Activated CD8-positive, alpha-beta memory T cell treated with anti-CD3 and anti-CD28 coated beads for 48 hours (primary cell): Measurements from ENCODE around the gene NTM.

ENCODE experiments used
- DNase-seq, 3 experiments: peaks; one replicate each; pipeline ENCODE4 v3.0.0-alpha.2; 2020; ENCODE audit warnings: low read depth in 2 of 3, low spot score in 2 of 3

NTM gene

DNA sequence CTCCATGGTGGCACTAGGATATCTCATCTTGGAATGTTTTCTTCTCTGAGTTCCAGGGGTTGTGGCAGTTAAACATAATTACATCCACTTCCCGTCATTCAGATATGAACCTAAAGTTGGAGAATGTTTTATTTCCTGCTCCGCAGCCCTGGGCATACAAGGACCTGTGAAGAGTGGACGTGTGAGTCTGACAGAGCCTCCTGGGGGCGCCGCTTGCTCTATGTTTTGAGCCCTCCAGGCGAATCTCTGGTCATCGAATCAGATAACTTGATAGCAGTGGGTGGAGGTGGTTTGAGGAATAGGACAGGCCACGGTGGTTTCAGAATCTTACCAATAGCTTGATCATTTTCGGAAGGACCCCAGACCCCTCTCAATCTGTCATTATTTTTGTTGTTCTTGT lies 174.2 kb downstream of the NTM start:
- DNase-seq, result no peak

DNA sequence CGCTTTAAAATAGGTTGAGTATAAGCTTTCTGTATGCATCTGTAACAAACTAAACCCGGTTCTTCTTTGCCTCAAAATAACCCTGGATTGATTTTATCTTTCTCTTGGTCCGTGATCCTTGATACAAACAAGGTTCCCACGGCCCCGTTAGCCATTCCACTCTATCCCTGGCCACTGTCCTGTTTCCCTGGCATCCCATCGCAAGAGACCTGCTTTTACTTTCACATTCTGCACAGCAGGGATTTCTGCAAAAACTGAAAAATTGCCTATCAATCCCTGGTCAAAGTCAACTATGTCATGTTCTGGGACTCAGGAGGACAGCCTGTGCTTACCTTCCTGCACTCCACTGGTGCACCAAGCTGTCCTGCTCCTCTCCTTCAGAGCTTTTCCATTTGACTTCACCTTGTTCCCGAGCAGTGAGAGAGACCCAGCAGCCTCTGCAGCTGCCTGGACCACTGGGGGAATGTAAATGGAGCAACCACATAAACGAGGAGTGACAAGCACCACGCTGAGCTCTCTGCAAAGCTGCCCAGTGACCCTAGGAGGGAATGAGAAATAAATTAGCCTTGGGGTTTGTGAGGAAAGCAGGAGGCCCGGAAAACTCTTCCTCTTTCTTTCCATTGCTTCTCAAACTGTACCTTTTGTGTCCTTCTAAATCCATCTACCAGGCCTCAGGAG lies 175.9 kb downstream of the NTM start:
- no peak for DNase-seq

- no peak for DNase-seq
Observed at GRCh38 chr11:131549099-131549498, 178.7 kb downstream of the NTM start.

DNA sequence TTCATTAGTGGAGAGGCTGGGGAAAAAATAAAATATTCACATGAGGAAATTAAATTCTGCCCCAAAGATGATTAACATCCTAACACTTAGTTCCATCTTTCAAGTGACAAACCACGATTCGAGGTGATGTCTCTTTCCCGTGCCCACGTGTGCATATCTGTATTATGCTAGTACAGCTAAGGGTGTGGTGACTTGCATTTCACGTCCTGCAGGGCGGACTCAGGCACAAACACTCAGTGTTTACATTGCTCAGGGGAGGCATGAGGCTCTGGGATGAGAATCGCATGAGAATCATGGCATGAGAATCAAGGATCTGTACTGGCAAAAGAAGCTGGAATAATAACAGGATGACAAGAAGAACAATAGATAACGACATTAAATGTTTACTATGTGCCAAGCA lies 179.4 kb downstream of the NTM start:
- no peak for DNase-seq

DNA sequence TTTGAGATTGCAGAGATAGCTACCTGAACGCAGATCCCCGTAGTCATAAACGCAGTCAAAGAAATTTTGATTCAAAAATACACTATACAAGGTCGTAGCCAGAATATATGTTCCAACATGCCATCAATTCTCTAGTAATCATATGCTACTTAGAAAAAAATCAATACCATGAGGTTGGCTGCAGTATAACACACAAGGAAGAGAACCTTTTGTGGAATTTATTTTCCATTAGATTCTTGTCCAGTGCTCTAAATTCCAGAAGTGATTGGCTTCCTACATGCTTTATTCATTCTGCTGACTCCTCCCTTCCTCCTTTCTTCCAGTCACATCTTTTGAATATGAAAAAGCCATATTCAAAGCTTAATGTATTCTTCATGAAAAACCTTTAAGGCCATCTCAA lies 189.9 kb downstream of the NTM start:
- no peak for DNase-seq

- no peak for DNase-seq
Observed at GRCh38 chr11:131561501-131561900, 191.1 kb downstream of the NTM start.

DNA sequence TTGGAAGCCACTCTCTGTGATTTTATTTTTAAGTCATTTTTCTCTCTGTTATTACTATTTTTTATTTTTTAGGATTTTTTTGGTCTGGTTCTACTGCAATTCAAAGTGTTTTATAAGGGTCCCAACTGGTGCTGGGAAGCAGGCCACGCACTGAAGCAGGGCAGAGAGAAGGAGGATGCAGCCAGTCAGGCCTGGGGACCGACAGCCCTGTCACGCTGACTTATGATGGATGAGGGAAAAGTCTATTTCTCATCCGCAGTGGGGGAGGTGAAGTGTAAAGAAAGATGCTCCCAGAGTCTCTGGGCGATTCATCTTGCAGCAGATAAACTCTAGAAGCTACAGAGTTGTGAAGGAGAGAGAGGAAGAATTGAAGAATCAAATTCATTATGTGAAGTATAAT lies 191.6 kb downstream of the NTM start:
- DNase-seq, result no peak

- no peak for DNase-seq
Observed at GRCh38 chr11:131568318-131568717, 197.9 kb downstream of the NTM start.

- no peak for DNase-seq
Observed at GRCh38 chr11:131571571-131571970, 201.2 kb downstream of the NTM start.

- DNase-seq, result no peak
Observed at GRCh38 chr11:131572423-131572822, 202.0 kb downstream of the NTM start.

- DNase-seq, result no peak
Observed at GRCh38 chr11:131579932-131580387, 209.5 kb downstream of the NTM start.

DNA sequence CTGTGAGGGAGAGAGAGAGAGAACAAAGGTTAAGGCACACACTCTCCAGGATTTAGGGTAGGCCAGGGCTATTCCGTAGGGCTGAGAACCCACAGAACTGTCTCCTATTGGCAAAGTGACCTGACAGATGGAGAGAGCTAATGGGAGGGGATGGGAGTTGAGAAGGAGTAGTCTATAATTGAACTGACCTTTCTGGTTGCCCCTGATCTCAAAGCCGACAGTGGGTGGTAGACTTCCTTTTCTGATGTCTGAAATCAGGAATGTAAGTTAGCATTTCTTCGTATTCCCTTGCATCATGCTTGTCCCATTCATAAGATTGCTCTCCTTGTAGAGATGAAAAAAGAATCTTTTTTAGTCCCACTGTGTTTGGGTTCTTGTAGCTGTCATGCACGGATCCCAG lies 210.1 kb downstream of the NTM start:
- DNase-seq, result no peak

GRCh38 chr11:131581046-131581445 lies 210.6 kb downstream of the NTM start:
- DNase-seq, result no peak

DNA sequence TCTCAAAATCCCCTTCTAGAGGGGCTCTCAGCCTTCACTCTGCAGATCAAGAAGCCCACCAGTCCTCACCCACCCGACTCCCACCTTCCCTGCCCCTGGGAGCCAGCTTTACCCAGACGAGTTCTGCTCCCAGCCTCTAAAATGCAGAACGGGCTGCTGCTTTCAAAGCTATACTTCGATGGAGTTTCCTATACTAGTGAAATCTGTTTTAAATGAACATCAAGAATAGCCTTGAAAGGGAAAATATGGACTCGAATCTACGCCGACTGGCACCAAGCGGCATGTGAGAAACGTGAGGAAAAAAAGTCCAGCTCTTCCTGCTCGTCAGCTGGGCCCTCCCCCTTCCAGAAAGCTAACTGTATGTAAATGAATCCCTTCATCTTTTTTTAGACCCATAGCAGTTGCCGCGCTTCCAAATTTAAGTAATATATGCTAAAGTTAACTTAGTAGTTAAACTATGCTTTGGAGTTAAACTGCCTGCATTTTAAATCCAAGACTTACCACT lies 211.7 kb downstream of the NTM start:
- DNase-seq, result no peak

GRCh38 chr11:131583421-131583820 lies 213.0 kb downstream of the NTM start:
- DNase-seq, result no peak

DNA sequence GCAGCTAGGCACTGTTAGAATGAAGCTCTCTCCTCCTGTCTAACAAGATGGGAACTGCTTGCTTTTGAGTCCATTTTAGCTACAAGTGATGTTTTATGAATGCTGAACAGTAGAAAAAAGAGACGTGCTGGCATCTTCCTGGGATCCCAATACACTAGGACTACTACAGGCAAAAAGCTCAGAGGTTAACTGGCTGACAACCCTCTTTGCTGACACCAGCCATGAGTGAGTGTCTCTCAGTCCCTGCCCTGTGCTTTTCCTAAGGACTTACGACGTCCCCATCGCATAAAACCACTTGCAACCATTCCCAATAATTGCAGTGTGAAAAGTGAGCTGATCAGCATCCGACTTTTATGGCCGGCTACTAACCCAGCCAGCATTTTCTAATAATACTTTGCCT lies 213.5 kb downstream of the NTM start:
- DNase-seq, result no peak

- no peak for DNase-seq
Observed at GRCh38 chr11:131584785-131585592, 214.6 kb downstream of the NTM start.

GRCh38 chr11:131588057-131588456 lies 217.6 kb downstream of the NTM start:
- no peak for DNase-seq

DNA sequence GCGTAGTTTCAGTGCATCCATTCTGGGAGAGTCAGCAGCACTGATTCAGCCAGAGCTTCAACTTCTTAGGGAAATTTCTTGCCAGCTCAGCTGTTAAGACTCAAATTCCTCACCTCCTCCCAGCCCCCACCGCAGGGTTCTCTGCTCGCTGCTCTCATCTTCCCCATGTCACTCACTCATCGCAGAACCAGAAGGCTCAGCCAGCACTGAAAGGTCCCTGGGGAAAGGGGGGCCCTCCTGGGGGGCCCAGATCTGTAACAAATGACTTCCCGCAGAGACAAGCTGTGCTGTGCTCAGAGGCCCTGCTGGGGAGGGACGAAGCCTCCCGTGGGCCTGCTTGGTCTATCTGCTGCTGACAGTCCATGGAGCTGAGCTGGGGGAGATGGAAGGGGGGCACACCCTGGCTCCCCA lies 220.6 kb downstream of the NTM start:
- no peak for DNase-seq

DNA sequence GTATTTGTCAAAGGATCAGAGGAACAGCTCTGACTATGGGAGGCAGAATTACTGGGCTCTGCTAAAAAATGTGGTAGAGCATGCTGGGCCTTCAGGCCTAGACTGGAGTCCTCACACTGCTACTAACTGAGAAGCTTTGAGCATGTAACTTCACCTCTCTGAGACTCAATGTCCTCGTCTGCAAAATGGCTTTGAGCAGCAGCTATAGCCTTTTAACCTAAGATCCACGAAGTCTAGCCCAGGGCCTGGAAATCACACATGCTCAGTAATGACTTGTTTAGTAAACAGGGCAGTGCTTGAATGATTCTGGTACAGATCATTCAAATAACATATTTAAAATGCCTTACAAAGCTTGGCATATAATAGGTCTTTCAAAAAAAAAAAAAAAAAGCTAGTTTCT lies 221.7 kb downstream of the NTM start:
- no peak for DNase-seq

- DNase-seq, result no peak
Observed at GRCh38 chr11:131592734-131593133, 222.3 kb downstream of the NTM start.

- no peak for DNase-seq
Observed at GRCh38 chr11:131593301-131593700, 222.9 kb downstream of the NTM start.
